Measurements from ENCODE around the gene SMIM7.

- no peak for TF ChIP-seq POLR2AphosphoS5 (IDR thresholded peaks at IDR 0.05; ENCODE audit: insufficient read depth in 1 of 2, low read depth in 1 of 2)
- TF ChIP-seq POLR2A (IDR thresholded peaks at IDR 0.05): no peak
Observed at GRCh38 chr19:16627928-16628182, 32.1 kb downstream of the SMIM7 start.

Measured in vagina (tissue), 2 donors.